GM19455 (cell line): Measurements from ENCODE around the gene DNTT.
A peak's percentile ranks its signal among the peaks of the same experiment; 100 is the strongest.

Experiments used
- ATAC-seq: cut with Tn5 transposase; IDR thresholded peaks from one replicate; pipeline ENCODE4 v1.9.1; 2021; ENCODE audit not compliant: unreplicated experiment

DNTT gene

DNA sequence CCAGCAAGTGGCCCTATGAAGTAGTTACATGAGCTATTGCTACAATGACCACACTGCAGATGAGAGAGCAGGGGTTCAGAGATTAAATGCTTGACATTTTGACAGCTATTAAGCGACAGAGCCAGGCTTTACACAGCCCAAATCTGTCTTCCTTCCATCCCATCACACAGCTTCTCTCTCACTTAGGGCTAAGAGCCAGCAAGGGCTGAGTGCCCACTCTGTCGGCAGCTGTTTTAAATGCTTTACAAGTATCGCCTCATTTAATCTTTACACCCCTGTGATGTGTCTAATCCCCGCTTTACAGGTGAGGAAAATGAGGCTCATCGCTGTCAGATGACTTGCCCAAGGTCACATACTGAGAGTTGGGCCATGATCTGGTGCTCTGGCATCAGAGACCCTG lies 69.8 kb downstream of the DNTT start:
- ATAC-seq, result no peak

DNA sequence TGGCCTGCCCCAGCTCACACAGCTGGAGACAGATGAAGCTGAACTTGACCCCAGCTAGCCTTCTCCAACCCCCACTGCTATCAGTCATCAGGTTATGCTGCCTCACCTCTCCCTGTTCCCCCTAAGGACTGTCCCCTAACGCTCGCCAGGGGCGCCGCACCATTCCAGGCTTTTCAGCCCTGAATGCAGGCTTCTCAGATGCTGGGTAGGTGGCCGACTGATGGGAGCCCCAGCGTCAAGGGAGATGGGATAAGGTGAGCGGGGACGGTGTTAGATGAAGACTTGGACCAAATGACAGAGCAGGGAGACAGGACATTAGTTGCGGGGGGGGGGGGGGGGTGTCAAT lies 70.4 kb downstream of the DNTT start:
- no peak for ATAC-seq

DNA sequence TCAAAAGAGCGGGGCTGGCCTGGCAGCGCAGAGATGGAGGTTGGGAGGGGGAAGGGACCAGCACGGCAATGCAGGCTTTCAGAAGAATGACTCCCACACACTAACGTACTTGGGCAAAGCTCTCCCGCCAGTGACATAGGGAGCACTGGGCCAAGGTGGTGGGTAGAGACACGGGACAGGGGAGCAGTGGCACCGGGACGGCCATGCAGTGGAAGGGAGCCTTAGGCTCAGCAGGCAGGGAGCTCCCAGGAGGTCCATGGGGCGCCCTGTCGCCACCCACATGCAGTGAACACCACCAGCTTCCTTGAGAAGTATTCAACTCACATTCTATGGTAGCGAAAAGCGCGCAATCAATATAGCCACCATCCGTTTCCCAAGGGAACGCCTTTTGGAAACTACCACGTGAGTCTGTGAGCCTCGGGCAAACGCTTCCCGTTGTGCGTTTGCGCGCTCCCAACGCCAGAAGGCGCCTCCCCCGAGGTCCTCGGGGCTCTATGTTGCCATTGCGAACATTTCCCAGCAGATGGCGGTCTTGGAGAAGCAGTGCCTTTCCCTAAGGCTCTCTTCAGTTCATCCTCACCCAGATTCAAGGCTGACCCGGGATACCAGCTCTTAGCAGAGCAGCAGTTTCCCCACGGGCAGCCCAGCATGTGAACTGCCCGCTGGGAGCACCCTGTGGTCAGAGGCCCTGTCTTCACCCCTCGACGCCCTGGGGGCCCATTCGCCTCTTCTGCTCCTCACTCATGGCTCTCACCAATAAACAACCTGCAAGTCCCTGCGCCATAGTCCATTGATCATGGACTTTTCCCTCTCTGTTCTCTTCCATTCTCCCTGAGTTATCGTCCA lies 71.0 kb downstream of the DNTT start:
- peak; percentile 78 for ATAC-seq

DNA sequence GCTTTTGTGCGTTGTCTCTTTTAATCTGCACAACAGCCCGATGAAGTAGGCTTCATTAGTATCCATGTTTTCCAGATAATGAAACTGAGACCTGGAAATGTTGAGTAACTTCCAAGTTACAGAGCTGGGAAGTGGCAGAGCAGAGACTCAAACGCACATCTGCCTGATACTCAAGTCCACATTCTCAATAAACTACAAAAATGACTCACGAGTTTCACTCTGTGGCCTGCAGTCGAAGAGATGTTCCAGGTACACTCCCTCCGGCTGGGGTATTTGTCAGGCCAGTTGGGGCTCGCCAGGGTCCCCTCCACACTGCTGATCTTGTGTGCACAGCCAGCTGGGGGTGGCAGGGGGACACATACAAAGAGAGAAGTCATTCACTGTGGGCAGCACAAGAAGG lies 72.2 kb downstream of the DNTT start:
- ATAC-seq, result no peak

DNA sequence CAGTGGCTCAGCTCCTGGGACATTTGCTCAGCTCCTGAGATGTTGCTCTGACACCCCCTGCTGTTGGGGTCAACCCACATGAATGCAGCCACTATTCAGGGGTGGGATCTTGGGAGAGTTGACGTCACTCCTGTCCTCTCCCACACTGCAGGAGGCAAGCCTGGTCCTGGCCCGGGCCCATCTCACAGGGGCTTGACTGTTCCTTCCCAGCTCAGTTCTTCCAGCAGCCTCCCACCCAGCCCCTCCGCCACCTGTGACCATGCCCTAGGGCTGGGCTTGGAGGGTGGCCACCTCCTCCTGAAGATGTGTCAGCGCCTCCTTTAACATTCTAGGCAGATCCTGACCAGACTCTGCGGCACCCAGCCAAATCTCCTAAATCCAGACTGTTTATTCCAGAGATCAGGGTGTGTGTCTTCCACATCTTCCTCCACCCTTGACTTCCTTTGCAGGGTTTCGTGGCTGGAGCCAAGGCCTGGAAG lies 73.6 kb downstream of the DNTT start:
- no peak for ATAC-seq

DNA sequence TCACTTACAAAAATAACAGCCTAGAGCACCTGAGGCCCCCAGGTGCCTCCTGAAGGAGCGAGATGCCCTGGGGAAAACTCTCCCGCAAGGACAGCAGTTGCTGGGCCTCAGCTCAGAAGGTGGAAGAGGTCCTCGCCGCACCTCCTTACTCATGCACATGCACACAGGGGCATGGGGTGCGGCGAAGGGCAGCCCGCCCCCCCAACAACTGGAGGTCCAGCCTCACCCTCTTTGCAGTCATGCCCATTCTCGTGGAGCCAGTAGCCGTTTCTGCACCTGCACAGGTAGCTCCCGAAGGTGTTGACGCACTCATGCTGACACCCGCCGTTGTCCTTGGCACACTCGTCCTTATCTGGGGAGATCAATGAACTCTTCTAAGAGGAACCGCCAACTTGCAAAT lies 74.5 kb downstream of the DNTT start:
- ATAC-seq, result no peak

DNA sequence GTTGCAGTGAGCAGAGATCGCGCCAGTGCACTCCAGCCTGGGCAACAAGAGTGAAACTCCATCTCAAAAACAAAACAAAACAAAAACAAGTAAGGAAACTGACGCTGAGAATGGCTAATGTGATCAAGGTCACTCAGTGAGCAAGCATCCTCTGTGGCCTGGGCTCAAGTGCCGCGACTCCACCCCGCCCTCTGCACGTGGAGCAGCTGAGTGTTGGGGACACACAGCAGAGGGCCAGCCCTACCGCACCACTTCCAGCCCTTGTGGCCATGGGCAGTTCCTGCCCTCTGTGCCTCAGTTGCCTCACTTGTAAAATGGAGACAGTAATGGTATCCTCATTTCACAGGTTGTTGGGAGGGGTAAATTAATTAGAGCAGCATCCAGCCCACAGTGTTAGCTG lies 75.5 kb downstream of the DNTT start:
- ATAC-seq, result no peak

DNA sequence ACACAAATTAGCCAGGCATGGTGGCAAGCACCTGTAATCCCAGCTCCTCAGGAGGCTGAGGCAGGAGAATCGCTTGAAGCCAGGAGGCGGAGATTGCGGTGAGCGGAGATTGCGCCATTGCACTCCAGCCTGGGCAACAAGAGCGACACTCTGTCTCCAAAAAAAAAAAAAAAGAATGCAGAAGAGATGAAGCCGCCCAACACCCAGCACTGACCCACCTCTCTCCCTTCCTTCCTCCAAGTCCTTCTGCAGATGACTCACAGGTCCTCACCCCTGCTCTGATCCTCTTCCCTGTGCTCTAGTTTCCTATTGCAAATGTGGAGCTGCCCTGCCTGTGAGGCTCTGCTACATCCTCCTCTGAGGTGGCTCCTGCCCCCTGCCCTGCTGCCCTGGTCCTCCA lies 76.6 kb downstream of the DNTT start:
- no peak for ATAC-seq

DNA sequence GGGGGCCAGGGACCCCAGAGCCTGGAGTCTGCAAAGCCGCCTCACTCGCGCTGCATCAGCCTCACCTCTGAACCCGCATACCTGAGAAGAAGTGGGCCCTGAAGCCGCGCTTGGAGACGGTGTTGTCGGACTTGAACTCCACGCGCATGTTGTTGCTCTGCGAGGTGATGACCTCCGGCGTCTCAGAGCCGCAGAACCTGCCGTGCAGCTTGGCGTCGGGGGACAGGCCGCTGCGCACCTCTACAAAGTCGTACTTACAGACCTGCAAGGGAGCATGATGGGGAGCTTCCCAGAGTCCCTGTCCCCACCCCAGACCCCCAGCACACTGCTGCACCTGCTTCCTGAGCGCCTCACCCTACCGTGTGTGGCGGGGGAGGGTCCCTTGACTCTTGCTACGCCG lies 80.3 kb downstream of the DNTT start:
- no peak for ATAC-seq

DNA sequence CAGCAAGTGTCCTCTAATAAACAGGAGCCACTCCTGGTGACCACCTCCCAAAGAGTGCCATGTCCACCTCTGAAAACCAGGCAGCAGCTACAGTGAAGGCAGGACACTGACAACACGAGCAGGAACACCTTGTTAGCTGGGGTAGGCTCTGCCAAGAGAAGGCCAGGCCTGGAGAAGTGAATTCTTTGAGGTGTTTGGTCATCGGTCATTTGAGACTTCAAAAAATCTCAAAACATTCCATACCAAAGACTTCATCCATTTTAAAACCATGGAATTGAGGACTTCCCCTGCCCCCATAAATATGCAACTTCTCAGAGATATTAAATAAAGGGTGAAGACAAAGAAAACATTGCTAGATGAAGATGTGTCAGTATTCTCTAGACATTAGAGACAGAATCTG lies 82.9 kb downstream of the DNTT start:
- ATAC-seq, result no peak

DNA sequence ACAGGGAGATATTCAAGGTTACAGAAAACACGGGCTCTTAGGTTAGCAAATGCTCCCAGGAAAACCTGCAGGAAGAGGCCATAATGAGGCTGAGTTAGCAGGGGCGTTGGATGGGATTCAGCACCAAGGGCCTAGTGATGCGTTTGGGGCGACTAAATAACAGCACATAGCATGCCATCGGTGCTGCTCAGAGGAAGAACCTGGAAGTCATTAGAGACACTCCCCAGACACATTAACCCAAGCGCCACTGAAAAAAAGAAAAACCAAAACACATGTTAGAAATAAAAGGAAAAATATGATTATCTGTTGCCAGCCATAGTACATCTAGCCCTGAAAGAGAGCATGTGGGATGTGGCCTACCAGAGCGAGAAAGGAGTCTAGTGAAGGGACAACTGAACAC lies 83.4 kb downstream of the DNTT start:
- no peak for ATAC-seq
